Measurements from ENCODE around the gene TBC1D10A.

- TF ChIP-seq CTCF (optimal IDR thresholded peaks at IDR 0.05 in 1 of 3, IDR thresholded peaks at IDR 0.05 in 1 of 3, conservative IDR thresholded peaks at IDR 0.05 in 1 of 3; ENCODE audit: extremely low read depth in 1 of 3, insufficient read depth in 2 of 3, low read length in 3 of 3) (no peak), EZH2 (IDR thresholded peaks at IDR 0.05; ENCODE audit: low read length) (no peak)
These were observed 44.0 kb upstream of the TBC1D10A start for GRCh38 chr22:30370641-30371230.

Data from keratinocyte (primary cell).